GM12864 (cell line): ENCODE results near the gene RPLP2.

Experiments
- DNase-seq: peaks from one replicate; pipeline ENCODE4 v3.0.0-alpha.2; 2011; ENCODE audit warnings: low read depth
- H3K4me3 ChIP-seq: 2 replicates; pipeline ENCODE4 v1.5.1; 2011; ENCODE audit warnings: mild to moderate bottlenecking, low read depth, low read length, control low read depth
- CTCF ChIP-seq: IDR thresholded peaks from 2 replicates; pipeline ENCODE4 v1.5.1; 2011; ENCODE audit warnings: low read depth, mild to moderate bottlenecking, moderate library complexity, low read length, control low read depth, inconsistent platforms; ENCODE audit errors: missing control alignments

RPLP2 gene

DNA sequence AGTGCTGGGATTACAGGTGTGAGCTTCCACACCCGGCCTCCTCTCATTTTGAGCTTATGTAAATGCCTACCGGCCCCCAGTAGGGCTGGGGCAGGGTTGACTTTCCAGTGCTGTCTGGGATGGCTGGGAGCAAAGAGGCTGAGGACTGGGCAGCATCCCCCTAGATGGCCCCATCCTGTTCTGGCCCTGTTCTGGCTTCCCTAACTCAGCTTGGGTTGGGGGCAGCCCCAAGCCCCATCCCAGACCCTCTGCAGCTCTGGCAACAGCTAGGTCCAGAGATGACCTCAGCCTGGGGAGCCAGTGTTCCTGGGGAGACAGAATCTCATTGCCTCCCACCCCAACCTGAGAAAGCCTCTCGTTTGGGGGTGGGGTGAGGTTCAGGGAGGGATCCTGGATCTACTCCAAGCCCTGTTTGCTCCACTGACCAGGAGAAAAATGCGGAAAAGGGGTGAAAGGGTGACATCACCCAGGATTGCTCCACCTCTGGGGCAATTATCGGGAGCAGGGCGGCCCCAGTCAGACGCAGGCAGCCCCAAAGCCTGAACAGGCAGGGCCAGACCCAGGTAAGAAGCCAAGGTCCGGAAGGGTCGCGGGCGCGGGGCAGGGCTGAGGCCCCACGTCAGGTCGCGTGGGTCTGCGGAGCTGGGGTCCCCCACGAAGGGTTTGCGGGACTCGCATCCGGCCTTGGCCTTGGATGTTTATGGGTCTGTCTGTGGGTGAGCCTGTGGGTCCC is 8.8 kb downstream of the RPLP2 start, which contains the start of gene PNPLA2:
Gene PNPLA2, plus strand, starts transcription at position 519 of the 733 bp plus-strand sequence. CDS start 805 bp downstream, outside the sequence.
- no peak for DNase-seq
- no peak for TF ChIP-seq CTCF

GRCh38 chr11:819129-819931 is 9.6 kb downstream of the RPLP2 start:
- peak overlapping the region; percentile 86 for H3K4me3 ChIP-seq
- no peak for DNase-seq
- no peak for TF ChIP-seq CTCF

More for the DNA sequence above, 8.8 kb downstream of the RPLP2 start, which contains the start of gene PNPLA2:
- peak within 1 kb of the TSS; percentile 86 for H3K4me3 ChIP-seq

DNA sequence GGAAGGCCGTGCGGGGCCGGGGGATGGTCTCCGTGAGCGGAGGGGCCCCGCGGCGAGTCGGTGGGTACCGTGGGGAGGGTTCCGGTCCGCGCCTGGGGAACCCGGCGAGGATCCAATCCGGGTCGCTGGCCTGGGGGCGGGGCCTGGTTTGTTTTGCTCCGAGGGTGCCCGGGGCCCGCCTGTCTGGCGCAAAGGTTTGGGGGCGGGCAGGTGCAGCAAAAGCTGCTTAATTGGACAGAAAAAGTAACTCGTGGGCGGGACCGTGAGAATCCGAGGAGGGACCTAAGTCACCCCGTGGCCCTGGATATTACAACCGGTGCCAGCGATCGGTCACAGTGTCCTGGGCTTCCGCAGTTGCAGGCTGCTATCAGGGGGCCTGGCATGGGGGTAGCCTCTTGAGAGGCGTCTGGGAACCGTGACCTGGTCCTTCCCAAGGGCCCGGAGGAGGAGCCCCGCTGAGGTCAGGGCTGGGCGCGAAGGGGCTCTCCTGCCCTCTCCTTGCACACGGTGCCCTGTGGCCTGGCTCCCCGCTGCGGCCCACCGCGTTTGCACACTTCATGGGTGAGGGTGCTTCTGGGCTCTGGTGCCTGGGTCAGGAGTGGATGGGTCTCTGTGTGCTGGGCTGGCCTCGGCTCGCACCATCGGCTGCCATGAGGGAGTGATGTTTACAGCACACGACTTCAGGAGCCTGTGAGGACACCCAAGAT is 10.3 kb downstream of the RPLP2 start:
- DNase-seq = peak; percentile 86
- TF ChIP-seq CTCF = no peak
- H3K4me3 ChIP-seq = peak overlapping the region; percentile 86

GRCh38 chr11:820655-821511 is 11.1 kb downstream of the RPLP2 start:
- H3K4me3 ChIP-seq = peak overlapping the region; percentile 86
- no peak for TF ChIP-seq CTCF
- no peak for DNase-seq

GRCh38 chr11:821512-822371 is 12.0 kb downstream of the RPLP2 start:
- TF ChIP-seq CTCF = no peak
- no peak overlapping the region for H3K4me3 ChIP-seq
- DNase-seq = no peak
